ENCODE measurements around the gene PERCC1.

DNA sequence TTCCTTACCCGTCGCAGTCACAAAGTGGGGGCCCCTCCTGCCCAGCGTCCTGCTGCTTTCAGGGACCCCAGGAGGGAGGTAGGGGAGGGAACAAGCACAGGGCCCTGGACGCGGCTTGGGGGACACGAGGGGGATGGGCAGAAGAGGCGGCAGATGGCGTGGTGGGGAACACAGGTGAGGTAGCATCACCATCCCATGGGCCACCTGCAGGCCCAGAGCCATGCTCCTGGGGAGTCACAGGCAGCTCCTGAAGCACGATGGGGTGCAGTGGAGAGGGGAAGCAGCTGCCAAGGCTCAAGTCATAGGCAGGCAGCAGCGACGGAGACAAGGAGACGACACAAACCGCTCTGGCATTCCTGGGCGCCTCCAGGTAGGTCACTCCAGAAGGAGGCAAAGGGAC is 27.1 kb upstream of the PERCC1 start:
- no peak for TF ChIP-seq CTCF (IDR thresholded peaks at IDR 0.05)
- no peak for TF ChIP-seq POLR2A (IDR thresholded peaks at IDR 0.05)

Measured in lower leg skin (tissue), 3 donors.